ENCODE measurements around the gene LRMDA.

Gene LRMDA

GRCh38 chr10:76150876-76151288, 719.5 kb downstream of the LRMDA start:
- DNase-seq: no peak

GRCh38 chr10:76152186-76152585, 720.8 kb downstream of the LRMDA start:
- DNase-seq: no peak

GRCh38 chr10:76155961-76156360, 724.5 kb downstream of the LRMDA start:
- no peak for DNase-seq

GRCh38 chr10:76160446-76161300, 729.2 kb downstream of the LRMDA start:
- DNase-seq: no peak

- no peak for DNase-seq
Observed at GRCh38 chr10:76161301-76161582, 729.8 kb downstream of the LRMDA start.

GRCh38 chr10:76168437-76168836, 737.0 kb downstream of the LRMDA start:
- DNase-seq: no peak

GRCh38 chr10:76169246-76169645, 737.8 kb downstream of the LRMDA start:
- DNase-seq: no peak

- no peak for DNase-seq
Observed at GRCh38 chr10:76172020-76172419, 740.6 kb downstream of the LRMDA start.

GRCh38 chr10:76175533-76176165, 744.2 kb downstream of the LRMDA start:
- DNase-seq: no peak

- DNase-seq: no peak
Observed at GRCh38 chr10:76176166-76176550, 744.7 kb downstream of the LRMDA start.

- DNase-seq: no peak
Observed at GRCh38 chr10:76177936-76178335, 746.5 kb downstream of the LRMDA start.

GRCh38 chr10:76178532-76179292, 747.3 kb downstream of the LRMDA start:
- DNase-seq: no peak

- no peak for DNase-seq
Observed at GRCh38 chr10:76179806-76180205, 748.4 kb downstream of the LRMDA start.

GRCh38 chr10:76184647-76185046, 753.2 kb downstream of the LRMDA start:
- no peak for DNase-seq

- DNase-seq: no peak
Observed at GRCh38 chr10:76185471-76186301, 754.3 kb downstream of the LRMDA start.

- DNase-seq: no peak
Observed at GRCh38 chr10:76188216-76188615, 756.8 kb downstream of the LRMDA start.

- no peak for DNase-seq
Observed at GRCh38 chr10:76190634-76191270, 759.3 kb downstream of the LRMDA start.

- DNase-seq: no peak
Observed at GRCh38 chr10:76191336-76191735, 759.9 kb downstream of the LRMDA start.

- no peak for DNase-seq
Observed at GRCh38 chr10:76192151-76192550, 760.7 kb downstream of the LRMDA start.

GRCh38 chr10:76192694-76193320, 761.4 kb downstream of the LRMDA start:
- no peak for DNase-seq

GRCh38 chr10:76195654-76196390, 764.4 kb downstream of the LRMDA start:
- DNase-seq: no peak
